ENCODE data around the gene LRRC75B. TPM values are rescaled to one million over a fixed set of nuclear protein-coding genes. Genes with fewer than 3 reads are reported as not detected.

Gene LRRC75B, protein sequence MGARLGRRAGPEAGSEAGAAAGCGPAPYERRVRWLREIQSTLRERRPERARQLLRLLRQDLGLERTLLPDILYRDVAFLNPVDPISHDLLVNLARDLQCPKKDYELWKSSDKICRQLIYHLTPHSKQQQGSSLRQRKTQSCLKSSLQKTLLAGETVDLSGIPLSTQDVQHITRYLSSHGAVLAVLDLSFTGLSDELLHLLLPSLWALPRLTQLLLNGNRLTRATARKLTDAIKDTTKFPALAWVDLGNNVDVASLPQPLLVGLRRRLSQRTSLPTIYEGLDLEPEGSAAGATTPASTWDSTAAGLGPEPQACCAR
- 6.4 TPM in 2 replicates for total RNA-seq

DNA sequence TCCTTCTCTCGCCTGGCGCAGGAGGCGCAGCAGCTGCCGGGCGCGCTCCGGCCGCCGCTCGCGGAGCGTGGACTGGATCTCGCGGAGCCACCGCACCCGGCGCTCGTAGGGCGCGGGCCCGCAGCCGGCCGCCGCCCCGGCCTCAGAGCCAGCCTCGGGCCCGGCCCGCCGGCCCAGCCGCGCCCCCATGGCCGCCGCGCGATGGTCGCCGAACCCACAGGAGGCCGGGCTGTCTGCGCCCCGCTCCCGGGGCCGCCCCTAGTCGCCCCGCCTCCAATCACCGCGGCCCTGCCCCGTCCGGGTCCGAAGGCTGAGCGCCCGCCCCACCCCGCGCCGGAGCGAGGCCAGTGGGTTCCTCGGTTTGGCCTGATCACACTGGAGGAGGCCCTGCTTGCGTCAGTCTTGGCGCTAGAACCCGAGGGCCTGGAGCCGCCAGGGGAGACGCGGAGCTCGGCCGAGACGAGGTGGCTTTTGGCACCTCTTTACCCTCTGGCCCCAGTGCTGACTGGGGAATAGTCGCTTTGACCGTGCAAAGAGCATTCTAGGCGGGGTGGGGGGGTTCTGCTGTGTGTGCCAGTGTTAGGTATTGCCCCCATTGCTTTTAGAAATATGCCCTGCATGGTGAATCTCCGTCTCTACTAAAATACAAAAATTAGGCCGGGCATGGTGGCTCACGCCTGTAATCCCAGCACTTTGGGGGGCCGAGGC is at the start of gene LRRC75B:
Gene LRRC75B, minus strand, starts transcription at position 223 of the 708 bp plus-strand sequence. Its CDS starts 34 bp downstream, at position 189.

DNA sequence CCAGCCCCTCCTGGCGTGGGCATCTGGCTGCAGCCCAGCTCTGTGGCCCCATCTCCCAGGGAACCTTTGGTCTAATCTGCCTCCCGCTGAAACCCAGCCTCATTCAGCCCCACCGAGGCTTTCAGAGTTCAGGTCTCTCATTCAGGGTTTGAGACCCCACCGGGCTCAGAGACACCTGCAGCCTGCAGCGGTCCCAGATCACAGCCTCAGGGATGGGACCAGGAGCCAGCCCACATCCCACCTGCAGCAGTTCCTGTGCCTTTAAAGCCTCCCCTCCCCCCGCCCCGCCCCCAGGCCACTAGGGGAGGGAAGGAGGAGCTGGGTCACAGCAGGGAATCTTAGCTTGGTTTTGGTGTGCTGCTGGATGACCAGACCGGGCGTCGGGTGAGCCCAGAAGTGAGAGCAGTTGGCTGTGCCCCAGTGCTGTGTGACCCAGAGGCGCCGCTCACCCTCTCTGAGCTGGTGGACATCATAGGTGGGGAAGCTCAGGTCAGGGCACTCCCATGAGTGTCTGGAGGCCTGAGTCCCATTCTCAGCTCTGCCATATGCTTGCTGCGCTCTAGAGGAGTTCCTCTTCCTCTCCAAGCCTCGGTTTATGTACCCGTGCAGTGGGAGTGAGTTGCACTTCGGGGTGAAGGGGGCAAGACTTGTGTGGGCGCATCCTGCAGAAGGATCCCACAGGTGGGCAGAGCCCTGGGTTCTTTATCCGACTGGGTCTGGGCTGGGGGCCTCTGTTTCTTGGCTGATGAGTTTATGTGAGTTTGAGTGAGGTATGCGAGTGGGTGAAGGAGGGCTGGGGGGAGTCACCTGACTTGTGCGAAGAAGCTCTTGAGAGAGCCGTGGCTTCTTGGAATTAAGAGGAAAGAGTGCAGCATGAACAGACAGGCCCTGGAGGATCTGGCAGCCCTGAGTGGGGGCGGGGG is 10.2 kb upstream of the LRRC75B start, which contains the start of gene GGT1:
Gene GGT1, plus strand, starts transcription at position 347 of the 923 bp plus-strand sequence. CDS start 7,889 bp downstream, outside the sequence.

DNA sequence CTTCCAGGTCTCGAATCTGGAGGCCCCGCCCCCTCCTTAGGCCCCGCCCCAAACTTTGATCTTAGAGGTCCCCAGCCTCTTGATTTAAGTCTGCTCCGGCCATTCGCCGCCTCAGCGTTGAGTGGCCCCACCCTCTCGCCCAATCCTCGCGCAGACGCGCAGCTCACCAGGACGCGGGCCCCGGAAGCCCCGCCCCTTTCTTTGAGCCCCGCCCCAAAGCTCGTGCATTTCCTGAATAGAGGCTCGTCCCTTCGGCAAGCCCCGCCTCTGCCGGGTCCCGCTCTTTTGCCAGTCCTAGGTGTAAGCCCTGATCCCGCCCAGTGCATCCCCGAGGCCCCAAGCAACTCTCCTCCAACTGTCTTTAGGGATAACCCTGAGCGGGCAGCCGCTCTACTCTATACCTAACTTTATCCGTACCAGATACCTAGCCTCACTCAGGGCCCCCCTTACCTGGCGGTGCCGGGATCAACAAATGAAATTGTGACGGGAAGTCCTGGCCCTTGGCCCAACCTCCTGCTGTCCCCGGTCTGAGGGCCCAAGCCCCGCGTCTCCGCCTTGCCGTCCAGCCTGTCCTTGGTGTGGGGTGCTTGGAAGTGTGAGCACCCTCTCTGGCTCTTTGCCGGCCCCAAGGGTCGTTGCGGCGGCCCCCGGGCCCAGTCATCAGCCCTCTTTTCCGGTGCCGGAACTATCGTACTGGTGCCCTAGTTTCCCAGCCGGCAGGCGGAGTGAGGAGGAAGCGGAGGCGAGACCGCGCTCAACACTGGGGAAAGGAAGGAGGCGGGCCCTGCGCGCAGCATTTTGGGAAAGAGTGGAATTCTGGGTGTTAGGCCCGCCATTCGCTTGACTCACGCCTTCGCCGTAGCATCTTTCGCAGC is 37.5 kb downstream of the LRRC75B start, which contains the start of gene SNRPD3:
Gene SNRPD3, plus strand, starts transcription at position 835 of the 875 bp plus-strand sequence. CDS start 1,676 bp downstream, outside the sequence.

DNA sequence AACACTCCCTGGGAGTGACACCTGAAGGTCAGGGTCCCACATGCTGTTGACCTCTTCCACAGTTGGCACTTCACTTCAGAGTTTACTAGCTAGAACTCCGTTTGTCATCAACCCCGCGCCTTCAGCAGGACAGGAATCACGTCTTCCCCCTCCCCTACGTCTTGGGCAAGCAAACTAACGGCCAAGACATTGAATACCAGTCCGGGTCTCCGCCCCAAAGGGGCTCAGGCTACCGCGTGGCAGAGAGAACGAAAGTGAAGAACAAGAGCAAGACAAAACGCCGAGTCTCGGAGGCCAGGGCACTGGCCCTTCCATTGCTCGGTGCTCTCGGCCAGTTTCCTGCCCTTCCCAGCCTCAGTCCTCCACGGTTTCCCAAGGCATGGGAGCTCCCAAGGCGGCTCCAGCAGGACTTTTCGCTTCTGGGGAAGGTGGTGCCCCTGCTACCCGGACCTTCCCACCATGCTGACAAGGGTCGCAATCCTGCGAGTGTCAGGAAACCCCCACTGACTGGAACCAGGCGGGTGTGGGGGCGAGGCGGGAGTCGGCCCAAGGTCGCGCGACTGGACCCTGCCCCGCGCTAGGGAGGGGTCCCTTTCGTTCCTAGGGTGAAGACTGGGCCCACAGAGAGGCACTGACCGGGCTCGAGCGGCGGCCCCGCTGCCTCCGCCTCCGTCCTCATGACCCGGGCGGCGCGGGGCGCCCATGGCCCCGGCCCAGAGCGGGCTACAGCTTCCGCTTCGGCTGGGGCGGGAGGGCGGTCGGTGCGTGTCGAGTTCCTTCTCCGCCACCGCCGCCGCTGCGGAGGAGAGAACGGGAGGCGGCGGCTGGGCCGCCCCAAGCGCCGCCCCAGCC is 38.3 kb downstream of the LRRC75B start, which contains the start of gene GUCD1:
Gene GUCD1, minus strand, starts transcription at position 826 of the 852 bp plus-strand sequence. Its CDS starts 147 bp downstream, at position 679.

Other genes with a start within 250 kb of the LRRC75B start
- gene ADORA2A, start 165.5 kb downstream of the LRRC75B start, total RNA-seq = 0.71 and 1.1 TPM in 2 replicates
- 0.18 TPM in 1 of 2 replicates, not detected in the other for gene UPB1, start 97.7 kb downstream of the LRRC75B start, total RNA-seq
- 197 and 209 TPM in 2 replicates for gene GUCD1, start 37.9 kb downstream of the LRRC75B start, total RNA-seq
- 148 and 169 TPM in 2 replicates for gene SNRPD3, start 37.1 kb downstream of the LRRC75B start, total RNA-seq
- gene GGT1, start 10.1 kb upstream of the LRRC75B start, total RNA-seq = 4.3 and 5.7 TPM in 2 replicates
- 0.09 and 0.85 TPM in 2 replicates for gene PIWIL3, start 181.6 kb upstream of the LRRC75B start, total RNA-seq
- gene SGSM1, start 213.1 kb upstream of the LRRC75B start, total RNA-seq = 0.09 and 0.14 TPM in 2 replicates